ELF-1 (cell line): ENCODE results near the gene INPP5A.
"Not testable (repeated sequence)": the region's sequence is repeated elsewhere in the genome, so short reads cannot be mapped to it uniquely, and the experiment has no call there.

Source experiments
- DNase-seq: peaks from one replicate; pipeline ENCODE4 v3.0.0-alpha.2; 2016; ENCODE audit warnings: low read depth, low spot score

Gene INPP5A

DNA sequence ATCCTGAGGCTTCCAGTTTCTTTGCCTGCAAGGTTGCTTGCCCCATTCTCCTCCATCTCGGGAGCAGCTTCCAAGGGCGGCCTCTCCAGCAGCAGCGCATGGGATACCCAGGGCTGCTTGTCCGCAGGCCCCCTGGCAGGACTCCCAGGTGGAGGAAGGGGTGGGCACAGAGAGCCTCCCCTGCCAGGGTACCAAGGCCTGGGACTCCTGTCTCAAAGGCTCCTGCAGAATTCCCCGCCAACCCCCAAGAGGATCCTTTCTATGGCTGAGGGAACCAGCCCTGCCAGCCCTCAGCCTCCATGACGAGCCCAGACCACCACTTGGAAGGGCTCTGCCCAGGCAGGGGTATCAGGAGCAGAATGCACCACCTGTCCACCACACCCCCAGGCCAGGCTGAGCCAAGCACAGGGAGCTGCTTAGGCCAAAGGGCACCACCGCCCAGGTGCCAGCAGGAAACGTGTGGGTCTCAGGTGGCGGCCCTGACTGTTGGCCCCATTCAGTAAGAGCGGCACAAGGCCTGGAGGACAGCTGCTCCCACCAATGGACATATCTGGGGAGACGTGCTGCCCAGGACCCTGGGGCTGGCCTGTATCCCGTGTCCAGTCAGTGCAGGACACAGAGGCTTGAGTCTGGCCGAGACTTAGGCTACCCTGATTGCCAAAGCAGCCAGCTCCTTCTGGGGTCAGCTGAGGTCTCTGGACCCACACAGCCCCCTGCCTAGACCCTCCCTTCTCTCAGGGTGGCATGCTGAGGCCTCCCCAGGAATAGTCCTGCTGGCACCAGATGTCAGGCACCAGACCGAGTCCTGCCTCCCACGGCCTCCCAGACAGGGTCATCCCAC lies 33.8 kb upstream of the INPP5A start:
- no peak for DNase-seq

DNA sequence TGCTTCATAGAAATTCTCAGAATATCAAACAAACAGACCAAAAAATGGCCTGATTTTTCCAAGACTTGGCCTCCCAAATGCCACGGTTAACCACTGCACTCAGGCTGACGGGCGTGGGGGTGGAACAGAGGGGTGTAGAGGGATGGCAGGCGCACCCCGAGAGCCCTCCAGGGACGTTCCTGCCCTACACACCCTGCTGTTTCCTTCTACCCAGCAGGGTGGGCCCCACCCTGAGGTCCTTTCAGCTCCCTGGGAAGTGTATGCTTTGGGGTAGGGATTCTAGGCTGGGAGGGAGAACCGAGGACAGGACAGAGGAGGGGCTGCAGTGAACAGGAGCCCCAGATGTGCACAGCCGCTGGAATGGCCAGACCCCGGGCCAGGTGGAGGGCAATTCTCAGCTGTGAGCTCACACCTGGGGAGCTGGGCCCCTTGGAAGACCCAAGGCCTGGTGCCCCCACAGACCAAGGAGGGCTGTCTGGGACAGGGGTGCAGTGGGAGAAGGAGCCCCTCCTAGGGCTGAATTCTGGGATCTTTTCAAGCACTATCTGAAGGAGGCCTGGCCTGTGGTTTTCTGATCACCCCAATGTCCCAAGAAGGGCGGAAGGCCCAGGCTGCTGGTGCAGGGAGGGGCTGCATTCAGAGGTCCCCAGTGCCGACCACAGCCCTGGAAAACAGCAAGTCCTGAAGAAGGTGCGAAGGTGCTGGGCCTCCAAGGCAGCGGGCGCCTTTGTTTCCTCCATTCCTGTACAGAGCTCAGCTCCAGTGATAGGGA lies 32.9 kb upstream of the INPP5A start:
- no peak for DNase-seq

DNA sequence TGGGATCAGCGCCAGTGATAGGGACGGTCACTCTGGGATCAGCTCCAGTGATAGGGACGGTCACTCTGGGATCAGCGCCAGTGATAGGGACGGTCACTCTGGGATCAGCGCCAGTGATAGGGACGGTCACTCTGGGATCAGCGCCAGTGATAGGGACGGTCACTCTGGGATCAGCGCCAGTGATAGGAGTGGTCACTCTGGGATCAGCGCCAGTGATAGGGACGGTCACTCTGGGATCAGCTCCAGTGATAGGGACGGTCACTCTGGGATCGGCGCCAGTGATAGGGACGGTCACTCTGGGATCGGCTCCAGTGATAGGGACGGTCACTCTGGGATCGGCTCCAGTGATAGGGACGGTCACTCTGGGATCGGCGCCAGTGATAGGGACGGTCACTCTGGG lies 32.0 kb upstream of the INPP5A start:
- not testable (repeated sequence) for DNase-seq

- no peak for DNase-seq
These were observed 30.7 kb upstream of the INPP5A start for GRCh38 chr10:132506711-132507408.

DNA sequence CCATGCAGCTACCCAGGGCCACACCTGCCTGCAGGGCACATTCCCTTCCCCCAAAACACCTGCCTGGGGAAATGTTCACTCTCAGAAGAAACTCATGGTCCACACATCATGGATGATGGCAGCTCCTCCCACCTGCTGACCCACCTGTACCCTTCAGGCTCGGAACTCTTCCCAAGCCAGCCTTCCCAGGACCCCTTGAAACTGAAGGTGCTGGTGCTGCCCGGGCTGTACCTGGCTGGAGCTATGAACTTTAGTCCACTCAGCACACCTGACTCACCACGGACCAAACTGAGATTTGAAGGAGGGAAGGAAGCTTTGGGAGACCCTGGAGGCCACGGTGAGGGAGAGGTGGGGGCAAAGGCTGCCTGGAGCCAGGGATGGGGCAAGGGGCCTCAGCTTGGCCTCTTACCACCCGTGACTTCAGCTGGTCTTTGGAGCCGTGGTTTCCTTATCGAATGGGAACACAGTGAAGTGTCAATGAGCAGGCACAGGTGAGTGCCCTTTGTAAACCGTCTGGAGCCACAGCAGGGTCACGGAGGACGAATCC lies 30.1 kb upstream of the INPP5A start:
- no peak for DNase-seq

DNA sequence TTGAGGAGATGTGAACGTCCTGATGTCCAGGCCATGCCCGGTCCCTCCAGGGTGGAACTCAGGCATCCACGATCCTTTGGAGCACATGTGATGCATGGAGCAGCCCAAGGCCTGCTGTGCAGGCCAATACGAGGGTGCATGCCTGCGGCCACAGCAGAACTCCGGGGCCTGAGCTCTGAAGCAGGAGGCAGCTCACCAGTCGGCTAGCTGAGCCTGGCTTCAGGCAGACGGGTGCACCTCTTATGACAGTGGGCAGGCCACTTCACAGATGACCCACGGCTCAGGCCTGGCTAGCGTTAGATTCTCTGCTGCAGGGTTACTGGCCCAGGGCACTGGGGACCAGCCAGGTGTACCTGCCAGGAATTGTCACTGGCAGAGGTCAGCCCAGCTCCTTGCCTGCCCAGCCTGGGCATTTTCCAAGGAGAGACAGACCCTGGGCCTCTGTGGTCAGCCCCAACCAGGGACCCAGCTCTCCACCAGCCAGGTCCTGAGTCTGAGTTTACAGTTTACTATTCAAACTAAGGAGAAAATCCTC lies 29.6 kb upstream of the INPP5A start:
- DNase-seq: no peak

GRCh38 chr10:132508581-132509443 lies 28.8 kb upstream of the INPP5A start:
- no peak for DNase-seq

DNA sequence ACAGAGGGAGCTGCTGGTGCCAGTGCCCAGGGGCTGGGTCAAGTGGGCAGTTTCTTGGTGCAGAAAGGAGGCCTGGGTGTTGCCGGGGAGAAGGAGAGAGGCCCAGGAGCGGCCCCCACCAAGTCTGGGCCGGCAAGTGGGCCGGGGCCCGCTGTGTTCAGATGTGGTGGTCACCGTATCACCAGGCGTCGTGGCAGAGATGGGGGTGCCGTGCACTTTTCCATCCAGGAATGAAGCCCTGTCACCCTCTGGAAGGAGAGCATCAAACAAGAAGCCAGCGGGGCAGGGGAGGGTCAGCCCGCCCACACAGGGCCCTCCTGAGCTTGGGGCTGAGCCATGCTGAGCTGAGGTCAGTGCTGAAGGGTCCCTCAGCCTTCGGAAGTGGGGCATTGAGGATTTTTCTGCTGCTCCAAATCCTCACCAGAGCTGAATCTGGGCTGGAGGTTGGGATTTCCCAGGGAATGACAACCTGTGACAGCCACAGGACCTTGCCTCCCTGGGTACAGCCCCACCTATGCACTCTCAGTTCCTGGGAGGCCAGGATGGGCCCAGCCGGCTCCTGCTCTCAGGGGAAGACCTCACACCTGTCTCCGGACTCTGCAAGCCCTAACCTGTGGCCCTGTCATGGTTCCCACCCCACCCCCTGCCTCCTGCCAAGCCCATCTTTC lies 27.9 kb upstream of the INPP5A start:
- DNase-seq: no peak

GRCh38 chr10:132510174-132510611 lies 27.4 kb upstream of the INPP5A start:
- DNase-seq: no peak

GRCh38 chr10:132511121-132512051 lies 26.2 kb upstream of the INPP5A start:
- DNase-seq: no peak

GRCh38 chr10:132512052-132512442 lies 25.5 kb upstream of the INPP5A start:
- no peak for DNase-seq

GRCh38 chr10:132512693-132513345 lies 24.8 kb upstream of the INPP5A start:
- no peak for DNase-seq

GRCh38 chr10:132514821-132515520 lies 22.6 kb upstream of the INPP5A start:
- DNase-seq: peak; percentile 49

DNA sequence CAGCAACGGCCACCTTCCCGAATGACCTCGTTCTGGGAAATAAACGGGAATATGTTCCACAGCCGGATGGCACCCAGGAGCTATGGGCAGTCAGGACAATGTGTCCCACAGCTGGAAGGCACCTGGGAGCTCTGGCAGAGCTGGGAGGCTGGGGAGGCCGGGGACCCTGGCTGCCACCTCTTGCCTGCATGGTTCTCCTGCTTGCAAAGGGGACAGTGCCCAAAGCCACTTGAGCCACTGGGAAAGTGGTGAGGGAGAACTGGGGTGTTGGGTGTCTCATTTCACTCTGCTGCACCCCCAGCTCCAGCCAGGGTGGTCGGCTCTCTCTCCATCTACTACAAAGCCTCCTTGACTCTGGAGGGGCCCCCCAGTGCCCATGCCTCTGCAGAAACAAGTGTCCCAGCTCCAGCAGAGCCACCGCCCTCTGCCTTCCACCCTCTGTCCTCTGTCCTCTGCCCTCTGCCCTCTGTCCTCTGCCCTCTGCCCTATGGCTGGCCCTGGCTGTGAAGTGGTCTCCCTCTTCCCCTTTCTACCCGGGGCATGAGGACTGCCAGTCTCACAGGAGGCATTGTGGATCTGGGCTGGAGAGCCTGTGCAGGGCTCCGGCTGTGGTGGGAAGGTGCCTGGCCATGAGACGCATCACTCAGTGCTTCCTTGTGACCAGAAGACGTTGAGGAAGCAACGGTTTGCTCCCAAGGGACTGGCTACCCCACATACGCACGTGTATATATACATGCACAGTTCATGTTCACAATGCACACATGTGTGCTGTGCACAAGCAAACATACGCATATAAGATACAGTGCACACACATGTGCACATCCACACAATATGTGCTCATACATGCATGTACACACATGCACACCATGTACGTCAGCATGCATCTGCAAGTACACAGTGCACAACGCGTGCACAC lies 21.5 kb upstream of the INPP5A start:
- DNase-seq: no peak

DNA sequence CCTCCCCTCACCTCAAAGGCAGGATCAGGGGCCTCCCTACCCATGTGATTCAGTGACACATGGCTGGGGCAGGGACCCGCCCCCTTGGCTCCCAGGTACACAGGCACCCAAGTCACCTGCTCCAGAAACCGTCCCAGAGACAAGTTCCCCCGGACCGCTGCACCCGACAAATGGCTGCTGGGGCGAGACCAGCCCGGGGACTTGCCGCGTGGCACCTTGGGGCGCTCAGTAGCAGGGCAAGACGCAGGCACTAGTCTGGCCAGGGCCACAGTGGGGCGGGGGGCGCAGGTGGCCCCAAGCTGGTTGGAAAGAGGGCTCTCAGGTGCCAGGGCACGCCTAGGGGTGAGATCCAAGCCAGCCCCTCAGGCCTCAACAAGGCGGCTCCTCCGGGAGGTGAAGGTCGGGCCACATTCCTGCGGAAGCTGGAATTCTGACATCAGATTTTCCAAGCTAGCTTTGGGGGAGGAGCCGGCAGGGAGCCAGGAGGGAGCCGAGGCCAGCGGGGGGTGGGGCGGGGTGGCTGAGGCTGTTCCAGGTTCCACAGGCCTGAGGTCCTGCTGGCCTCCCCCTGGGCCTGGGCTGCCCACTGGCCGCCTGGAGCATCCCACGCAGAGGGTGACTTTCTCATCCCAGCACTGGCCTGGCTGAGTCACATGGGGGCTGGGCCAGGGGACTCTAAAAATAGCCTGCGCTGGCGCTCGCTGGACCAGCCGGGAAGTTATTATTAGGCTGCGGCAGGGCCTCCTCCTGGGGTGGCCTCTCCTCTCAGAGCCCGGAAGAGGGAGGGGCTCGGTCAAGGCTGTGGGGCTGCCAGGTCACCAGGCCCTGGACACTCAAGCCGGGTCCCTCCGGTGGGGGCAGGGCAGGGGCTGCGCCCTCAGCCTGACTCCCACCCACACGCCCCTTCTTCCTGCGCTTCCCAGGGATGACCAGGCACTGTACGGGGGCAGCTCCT lies 20.5 kb upstream of the INPP5A start:
- peak; percentile 86 for DNase-seq
